Testis (tissue), 2 donors: ENCODE measurements around the gene UBE2O.

Experiments
- POLR2A ChIP-seq: fragments of 450-650 bp; IDR thresholded peaks from one replicate; pipeline ENCODE4 v1.6.1; 2017; ENCODE audit warnings: antibody characterized with exemption, mild to moderate bottlenecking, moderate library complexity
- TF ChIP-seq, protein P1 (sequence below), 3 experiments: fragments of 450-650 bp in 2 of 3; fragments of 200-600 bp in 1 of 3; sonication (generic) in 1 of 3; IDR thresholded peaks; one replicate each; pipeline ENCODE4 v1.5.1; 2016 to 2019; ENCODE audit warnings: antibody characterized with exemption in 3 of 3, mild to moderate bottlenecking in 2 of 3, moderate library complexity in 1 of 3

DNA sequence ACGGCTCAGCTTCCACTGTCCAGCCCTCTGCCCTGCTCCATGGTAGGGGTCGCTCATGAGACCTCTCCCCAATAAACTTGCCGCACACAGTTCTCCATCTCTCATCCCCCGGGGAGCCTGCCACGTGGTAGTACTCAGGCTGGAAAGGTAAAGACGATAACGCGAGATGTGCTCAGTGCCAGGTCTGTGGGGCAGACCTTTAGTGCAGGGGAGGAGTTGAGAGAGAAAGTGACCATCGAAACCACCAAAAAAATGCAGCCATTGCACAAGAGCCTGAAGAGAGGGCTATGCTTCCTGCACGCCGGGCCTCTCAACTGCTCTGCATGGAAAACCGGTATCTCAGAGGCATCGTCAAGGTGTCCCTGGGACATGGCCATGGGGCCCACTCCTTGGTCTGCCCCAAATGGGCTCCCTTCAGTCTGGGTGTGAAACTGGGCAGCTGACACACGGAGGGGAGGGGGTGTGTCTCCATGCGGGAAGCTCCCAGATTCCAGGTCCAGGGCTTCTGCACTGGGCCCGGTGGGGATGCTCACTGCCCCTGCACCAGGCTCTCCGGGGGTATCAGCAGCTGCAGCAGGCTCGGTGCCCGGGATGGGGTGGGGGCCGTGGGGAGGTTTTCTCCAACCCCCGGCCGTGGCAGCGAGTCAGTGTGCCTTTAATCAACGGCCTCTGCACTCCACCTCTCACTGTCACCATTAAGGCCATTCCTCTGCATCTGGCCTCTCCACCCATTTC is 9.8 kb upstream of the UBE2O start:
- TF ChIP-seq, protein P1, sequence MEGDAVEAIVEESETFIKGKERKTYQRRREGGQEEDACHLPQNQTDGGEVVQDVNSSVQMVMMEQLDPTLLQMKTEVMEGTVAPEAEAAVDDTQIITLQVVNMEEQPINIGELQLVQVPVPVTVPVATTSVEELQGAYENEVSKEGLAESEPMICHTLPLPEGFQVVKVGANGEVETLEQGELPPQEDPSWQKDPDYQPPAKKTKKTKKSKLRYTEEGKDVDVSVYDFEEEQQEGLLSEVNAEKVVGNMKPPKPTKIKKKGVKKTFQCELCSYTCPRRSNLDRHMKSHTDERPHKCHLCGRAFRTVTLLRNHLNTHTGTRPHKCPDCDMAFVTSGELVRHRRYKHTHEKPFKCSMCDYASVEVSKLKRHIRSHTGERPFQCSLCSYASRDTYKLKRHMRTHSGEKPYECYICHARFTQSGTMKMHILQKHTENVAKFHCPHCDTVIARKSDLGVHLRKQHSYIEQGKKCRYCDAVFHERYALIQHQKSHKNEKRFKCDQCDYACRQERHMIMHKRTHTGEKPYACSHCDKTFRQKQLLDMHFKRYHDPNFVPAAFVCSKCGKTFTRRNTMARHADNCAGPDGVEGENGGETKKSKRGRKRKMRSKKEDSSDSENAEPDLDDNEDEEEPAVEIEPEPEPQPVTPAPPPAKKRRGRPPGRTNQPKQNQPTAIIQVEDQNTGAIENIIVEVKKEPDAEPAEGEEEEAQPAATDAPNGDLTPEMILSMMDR (IDR thresholded peaks at IDR 0.05), result no peak
- TF ChIP-seq POLR2A, result no peak
